Ovary (tissue), 9 donors: ENCODE data around the gene RASA3. TPM values are rescaled to one million over a fixed set of nuclear protein-coding genes. Genes with fewer than 3 reads are reported as not detected.
A peak's percentile ranks its signal among the peaks of the same experiment; 100 is the strongest.

Source experiments
- DNase-seq, 5 donors: peaks; one replicate each; pipeline ENCODE4 v3.0.0-alpha.2; 2019 to 2020
- H3K27ac ChIP-seq, 2 donors: fragments of 200-600 bp; one replicate each; pipeline versions ENCODE4 v1.5.1 to v1.8.0; 2019 to 2022
- H3K27me3 ChIP-seq: fragments of 200-600 bp; one replicate; pipeline ENCODE4 v1.8.0; 2022
- H3K36me3 ChIP-seq: fragments of 200-600 bp; sonication (generic); one replicate; pipeline ENCODE4 v1.5.1; 2019
- H3K4me1 ChIP-seq: one replicate; pipeline ENCODE4 v1.8.1; 2013; ENCODE audit warnings: mild to moderate bottlenecking, moderate library complexity; ENCODE audit not compliant: insufficient read depth
- H3K4me3 ChIP-seq: fragments of 200-600 bp; sonication (generic); one replicate; pipeline ENCODE4 v1.5.1; 2017
- H3K9me3 ChIP-seq, 2 donors: fragments of 200-600 bp in 1 of 2; sonication (generic) in 1 of 2; one replicate each; pipeline versions ENCODE4 v1.5.1 to v1.8.1; 2013 to 2019; ENCODE audit warnings: mild to moderate bottlenecking in 1 of 2, moderate library complexity in 1 of 2
- CTCF ChIP-seq, 3 donors: fragments of 450-650 bp in 2 of 3; fragments of 200-600 bp in 1 of 3; IDR thresholded peaks; one replicate each; pipeline versions ENCODE4 v1.5.1 to v1.8.0; 2016 to 2022; ENCODE audit warnings: antibody characterized with exemption in 3 of 3, mild to moderate bottlenecking in 1 of 3
- EP300 ChIP-seq: sonication (generic); formaldehyde crosslinking; IDR thresholded peaks from one replicate; pipeline ENCODE4 v1.6.1; 2017; ENCODE audit warnings: antibody characterized with exemption
- POLR2A ChIP-seq: fragments of 450-650 bp; IDR thresholded peaks from one replicate; pipeline ENCODE4 v1.6.1; 2017; ENCODE audit warnings: antibody characterized with exemption, mild to moderate bottlenecking, moderate library complexity
- WGBS, 3 donors: extraction: QIAGEN DNeasy Blood & Tissue Kit in 1 of 3; methylation state at CpG; one replicate each; pipeline versions ENCODE4 v1.1.5 to v1.1.7; 2013 to 2017; 5-methylcytosine and 5-hydroxymethylcytosine counted together
- intact Hi-C, 4 donors: fragments of 100-400 bp; cut with DNase I; formaldehyde crosslinking; loops; one replicate each; pipeline versions ENCODE4 v1.11.0 to v1.15.1; 2022 to 2023
- polyA plus RNA-seq, 2 donors: library from polyadenylated mRNA; stranded (reverse); fragments of 200-250 nt in 1 of 2; fragments of 350-450 nt in 1 of 2; fragmentation: Illumina TruSeq in 1 of 2; extraction: RNeasy Lipid Tissue Mini Kit (QIAGEN cat#74804) in 1 of 2; gene quantifications; one replicate each; pipeline ENCODE4 v1.2.3, GENCODE V29; 2013 to 2014
- total RNA-seq, 7 donors: library from RNA; depleted of rRNA in 2 of 7; stranded (reverse); fragments of >200 nt in 2 of 7; fragmentation: NEBNext Ultra II Directional in 3 of 7; extraction: Animal tissue kit (Norgen Biotek cat#: 25700) in 3 of 7; gene quantifications; one replicate each; pipeline versions ENCODE4 v1.1.0 to v1.2.4, GENCODE V29; 2016 to 2023
- donor health status: DM: no; HTN: no; CAD: no; lungs with moderate emphysema.
- donor health status: DM: no; HTN: no; CAD: no.
- donor health status: Bipolar disorder and iron deficiency.
- donor health status: DM: yes; HTN: yes; CAD: no.
- donor health status: DM: no; HTN: no; CAD: no.
- donor health status: DM: yes; HTN: yes; CAD: no.

Gene RASA3
- total and polyA plus RNA-seq, 9 donors, result 5.4 to 16.9 (median 9.4) TPM

GRCh38 chr13:113955691-113956090 lies 176.7 kb downstream of the RASA3 start:
- no peaks in the 10 kb centered on the region for H3K9me3 ChIP-seq
- TF ChIP-seq CTCF (IDR thresholded peaks at IDR 0.05) (no peak), POLR2A (no peak), EP300 (no peak)
- WGBS, 3 donors, result 87 to 96% (median 90%) methylated on average over 27 of the region's 27 CpGs
- no peaks in the 10 kb centered on the region for H3K36me3 ChIP-seq
- no peak overlapping the region for H3K27ac ChIP-seq
- H3K4me3 ChIP-seq, result no peak overlapping the region
- peak in 1 of 5 donors; percentile 4 for DNase-seq
- no peaks in the 10 kb centered on the region for H3K4me1 ChIP-seq
- no peaks in the 10 kb centered on the region for H3K27me3 ChIP-seq
- intact Hi-C loops, result no loop called here

GRCh38 chr13:113955235-113955634 lies 177.2 kb downstream of the RASA3 start:
- H3K27me3 ChIP-seq, result no peaks in the 10 kb centered on the region
- intact Hi-C loops, result no loop called here
- no peaks in the 10 kb centered on the region for H3K9me3 ChIP-seq
- H3K4me3 ChIP-seq, result no peak overlapping the region
- H3K36me3 ChIP-seq, result no peaks in the 10 kb centered on the region
- H3K4me1 ChIP-seq, result no peaks in the 10 kb centered on the region
- H3K27ac ChIP-seq, result no peak overlapping the region
- TF ChIP-seq EP300, result no peak
- no peak for TF ChIP-seq POLR2A
- TF ChIP-seq CTCF (IDR thresholded peaks at IDR 0.05), result no peak
- WGBS, 3 donors, result 92 to 97% (median 95%) methylated on average over 29 of the region's 29 CpGs
- DNase-seq, result peak in 1 of 5 donors; percentile 3

DNA sequence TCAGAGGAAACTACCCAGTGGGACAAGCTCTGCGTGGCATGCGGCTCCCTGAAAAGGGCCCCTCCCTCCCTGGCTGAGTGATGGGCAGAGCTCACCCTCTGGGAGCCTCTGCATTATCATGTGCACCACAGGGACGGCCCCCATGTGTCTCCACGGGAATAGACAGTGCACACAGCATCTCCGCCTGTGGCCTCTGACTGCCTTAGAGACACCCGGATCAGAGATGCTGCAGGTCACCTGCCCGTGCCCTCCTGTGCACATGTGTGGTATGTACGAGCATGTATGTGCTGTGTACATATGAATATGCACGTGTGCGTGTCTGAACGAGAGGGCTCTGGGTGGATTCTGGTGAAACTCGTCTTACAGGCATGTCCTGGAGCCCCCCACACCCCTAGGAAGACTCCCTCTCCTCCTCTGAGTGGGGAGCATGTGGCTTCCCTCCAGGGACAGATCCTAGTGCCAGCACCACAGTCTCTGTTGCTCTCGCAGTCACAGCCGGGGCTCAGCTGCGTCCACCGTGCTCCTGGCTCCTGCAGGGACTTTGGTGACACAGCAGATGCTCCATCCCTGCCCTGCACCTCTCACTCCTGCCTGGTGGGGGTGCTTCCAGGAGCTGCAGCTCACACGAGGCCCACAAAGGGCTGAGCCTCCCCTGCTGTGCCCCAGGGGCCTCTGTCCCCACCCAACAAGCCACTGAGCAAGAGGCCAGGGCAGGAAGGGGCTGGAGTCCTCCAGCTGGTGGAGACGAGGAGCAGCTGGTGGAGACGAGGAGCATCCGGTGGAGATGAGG lies 178.2 kb downstream of the RASA3 start:
- no peaks in the 10 kb centered on the region for H3K9me3 ChIP-seq
- H3K27me3 ChIP-seq, result no peaks in the 10 kb centered on the region
- no peak for TF ChIP-seq POLR2A
- no peak for TF ChIP-seq CTCF (IDR thresholded peaks at IDR 0.05)
- no peak for TF ChIP-seq EP300
- H3K4me1 ChIP-seq, result no peaks in the 10 kb centered on the region
- DNase-seq, result peak in 1 of 5 donors; percentile 5
- no peak overlapping the region for H3K4me3 ChIP-seq
- intact Hi-C loops, result no loop called here
- 71 to 83% (median 79%) methylated on average over 20 of the region's 20 CpGs for WGBS, 3 donors
- H3K36me3 ChIP-seq, result no peaks in the 10 kb centered on the region
- H3K27ac ChIP-seq, result no peak overlapping the region

- no peaks in the 10 kb centered on the region for H3K27me3 ChIP-seq
- no peaks in the 10 kb centered on the region for H3K4me1 ChIP-seq
- intact Hi-C loops, result no loop called here
- H3K9me3 ChIP-seq, result no peaks in the 10 kb centered on the region
- WGBS, 3 donors, result 87 to 96% (median 91%) methylated on average over 11 to 16 of the region's 16 CpGs
- H3K27ac ChIP-seq, result no peak overlapping the region
- H3K36me3 ChIP-seq, result no peaks in the 10 kb centered on the region
- TF ChIP-seq EP300 (no peak), POLR2A (no peak), CTCF (IDR thresholded peaks at IDR 0.05) (no peak)
- H3K4me3 ChIP-seq, result no peak overlapping the region
- peak in 1 of 5 donors; percentile 8 for DNase-seq
Measured at GRCh38 chr13:113953561-113953960, 178.9 kb downstream of the RASA3 start.
